Smooth muscle cell (in vitro differentiated cells): Measurements from ENCODE around the gene ZNF831. TPM values are rescaled to one million over a fixed set of nuclear protein-coding genes. Genes with fewer than 3 reads are reported as not detected.

ENCODE experiments used
- DNase-seq: peaks from one replicate; lab custom pipeline; 2025; ENCODE audit not compliant: unreplicated experiment; lab: John Stamatoyannopoulos, UW
- H2AFZ ChIP-seq: fragments of 200-600 bp; sonication (generic); 2 replicates; pipeline ENCODE4 v1.6.0; 2016; ENCODE audit warnings: antibody characterized with exemption, low read depth, mild to moderate bottlenecking
- H3F3A ChIP-seq: fragments of 200-600 bp; sonication (generic); 2 replicates; pipeline ENCODE4 v1.6.0; 2017; ENCODE audit warnings: antibody characterized with exemption, low read depth
- H3K27ac ChIP-seq: fragments of 200-600 bp; sonication (generic); 2 replicates; pipeline ENCODE4 v1.5.1; 2016; ENCODE audit warnings: low read depth, mild to moderate bottlenecking
- H3K27me3 ChIP-seq: fragments of 200-600 bp; sonication (generic); 2 replicates; pipeline ENCODE4 v1.6.1; 2016; ENCODE audit warnings: low read depth, mild to moderate bottlenecking
- H3K36me3 ChIP-seq: fragments of 200-600 bp; sonication (generic); 2 replicates; pipeline ENCODE4 v1.5.1; 2016; ENCODE audit warnings: low read depth
- H3K4me1 ChIP-seq: fragments of 200-600 bp; sonication (generic); 2 replicates; pipeline ENCODE4 v1.5.1; 2016; ENCODE audit warnings: low read depth
- H3K4me2 ChIP-seq: fragments of 200-600 bp; sonication (generic); 2 replicates; pipeline ENCODE4 v1.6.0; 2016; ENCODE audit warnings: mild to moderate bottlenecking
- H3K4me3 ChIP-seq: fragments of 200-600 bp; sonication (generic); 2 replicates; pipeline ENCODE4 v1.5.1; 2016; ENCODE audit warnings: mild to moderate bottlenecking
- H3K79me2 ChIP-seq: fragments of 200-600 bp; sonication (generic); 2 replicates; pipeline ENCODE4 v1.6.0; 2016; ENCODE audit warnings: low read depth, mild to moderate bottlenecking
- H3K9ac ChIP-seq: fragments of 200-600 bp; sonication (generic); 2 replicates; pipeline ENCODE4 v1.6.0; 2016; ENCODE audit warnings: low read depth
- H3K9me3 ChIP-seq: fragments of 200-600 bp; sonication (generic); replicated peaks from 2 replicates; pipeline ENCODE4 v1.5.1; 2016; ENCODE audit warnings: low read depth
- H4K20me1 ChIP-seq: fragments of 200-600 bp; sonication (generic); 2 replicates; pipeline ENCODE4 v1.6.0; 2016; ENCODE audit warnings: low read depth
- WGBS: methylation state at CpG from one replicate; pipeline ENCODE4 v1.1.7; 2016; ENCODE audit warnings: low lambda C conversion rate; 5-methylcytosine and 5-hydroxymethylcytosine counted together
- polyA plus RNA-seq: library from polyadenylated mRNA; unstranded; fragments of >200 nt; fragmentation: Nextera tagmentation; extraction: Ambion mirVana; gene quantifications from 2 replicates; pipeline ENCODE4 v1.2.1, GENCODE V29; 2016
- total RNA-seq: library from RNA; depleted of rRNA; stranded (reverse); fragments of >200 nt; gene quantifications from 2 replicates; pipeline ENCODE4 v1.2.3, GENCODE V29; 2014
- TF ChIP-seq, protein P1 (sequence below): fragments of 200-600 bp; sonication (generic); IDR thresholded peaks from 2 replicates; pipeline ENCODE4 v1.5.1; 2017; ENCODE audit warnings: borderline replicate concordance, mild to moderate bottlenecking, antibody characterized with exemption; ENCODE audit not compliant: insufficient read depth, poor library complexity, severe bottlenecking

ZNF831 gene
- total and polyA plus RNA-seq, 2 experiments from 2014 or later, result not detected

DNA sequence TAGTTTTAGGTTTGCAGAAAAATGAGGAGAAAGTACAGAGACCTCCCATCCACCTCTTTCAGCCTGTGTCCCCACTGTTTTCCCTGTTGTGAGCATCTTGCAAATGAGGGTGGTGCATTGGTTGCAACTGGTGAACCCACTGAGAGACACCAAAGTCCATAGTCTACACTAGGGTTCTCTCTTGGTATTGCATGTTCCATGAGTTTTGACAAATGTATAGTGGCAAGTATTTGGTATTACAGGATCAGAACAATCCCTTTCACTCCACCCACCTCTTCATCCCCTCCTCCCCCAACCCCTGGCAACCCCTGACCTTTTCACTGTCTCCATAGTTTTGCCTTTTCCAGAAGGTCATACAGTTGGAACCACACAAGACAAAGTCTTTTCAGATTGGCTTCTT is 20.1 kb downstream of the ZNF831 start:
- H3K9ac ChIP-seq, result no peak overlapping the region
- no peak overlapping the region for H3K4me3 ChIP-seq
- H3K9me3 ChIP-seq, result no peaks in the 10 kb centered on the region
- DNase-seq, result no peak
- no peaks in the 10 kb centered on the region for H3K4me1 ChIP-seq
- no peaks in the 10 kb centered on the region for H3F3A ChIP-seq
- no peak overlapping the region for H3K27ac ChIP-seq
- H3K79me2 ChIP-seq, result no peaks in the 10 kb centered on the region
- H4K20me1 ChIP-seq, result no peaks in the 10 kb centered on the region
- no peak overlapping the region for H2AFZ ChIP-seq
- TF ChIP-seq, protein P1, sequence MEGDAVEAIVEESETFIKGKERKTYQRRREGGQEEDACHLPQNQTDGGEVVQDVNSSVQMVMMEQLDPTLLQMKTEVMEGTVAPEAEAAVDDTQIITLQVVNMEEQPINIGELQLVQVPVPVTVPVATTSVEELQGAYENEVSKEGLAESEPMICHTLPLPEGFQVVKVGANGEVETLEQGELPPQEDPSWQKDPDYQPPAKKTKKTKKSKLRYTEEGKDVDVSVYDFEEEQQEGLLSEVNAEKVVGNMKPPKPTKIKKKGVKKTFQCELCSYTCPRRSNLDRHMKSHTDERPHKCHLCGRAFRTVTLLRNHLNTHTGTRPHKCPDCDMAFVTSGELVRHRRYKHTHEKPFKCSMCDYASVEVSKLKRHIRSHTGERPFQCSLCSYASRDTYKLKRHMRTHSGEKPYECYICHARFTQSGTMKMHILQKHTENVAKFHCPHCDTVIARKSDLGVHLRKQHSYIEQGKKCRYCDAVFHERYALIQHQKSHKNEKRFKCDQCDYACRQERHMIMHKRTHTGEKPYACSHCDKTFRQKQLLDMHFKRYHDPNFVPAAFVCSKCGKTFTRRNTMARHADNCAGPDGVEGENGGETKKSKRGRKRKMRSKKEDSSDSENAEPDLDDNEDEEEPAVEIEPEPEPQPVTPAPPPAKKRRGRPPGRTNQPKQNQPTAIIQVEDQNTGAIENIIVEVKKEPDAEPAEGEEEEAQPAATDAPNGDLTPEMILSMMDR, result no peak
- H3K27me3 ChIP-seq, result peaks cover 20% of the 10 kb centered on the region
- no peaks in the 10 kb centered on the region for H3K36me3 ChIP-seq
- no peak overlapping the region for H3K4me2 ChIP-seq

DNA sequence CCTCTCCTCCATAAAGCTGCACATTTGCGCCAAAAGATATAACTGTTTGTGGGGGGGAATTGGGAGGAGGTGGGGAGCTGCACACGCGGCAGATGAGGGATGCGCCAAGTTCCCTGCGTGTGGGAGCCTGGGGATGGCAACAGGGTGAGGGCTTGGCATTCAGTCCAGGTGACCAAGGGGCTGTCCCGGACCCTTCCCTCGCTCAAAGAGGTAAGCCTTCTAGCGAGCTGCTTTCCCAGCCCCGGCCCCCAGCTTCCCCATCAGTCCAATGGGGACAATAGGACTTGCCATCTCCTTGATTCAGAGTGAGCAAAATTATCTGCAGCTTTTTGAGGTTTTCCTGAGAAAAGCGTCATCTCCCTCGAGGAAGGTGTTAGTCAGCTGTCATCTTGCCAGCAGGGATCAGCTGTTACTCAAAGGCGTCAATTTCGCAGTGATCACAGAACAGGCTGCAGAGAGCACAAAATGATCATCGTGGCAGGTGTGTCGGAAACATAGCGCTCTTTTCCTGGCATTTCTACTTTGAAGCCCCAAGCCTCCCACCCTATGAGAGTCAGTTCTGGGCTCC is 21.3 kb downstream of the ZNF831 start:
- H2AFZ ChIP-seq, result no peak overlapping the region
- H3K9ac ChIP-seq, result no peak overlapping the region
- no peaks in the 10 kb centered on the region for H3K9me3 ChIP-seq
- no peaks in the 10 kb centered on the region for H4K20me1 ChIP-seq
- H3K27me3 ChIP-seq, result peaks cover 20% of the 10 kb centered on the region
- no peak overlapping the region for H3K4me3 ChIP-seq
- H3K36me3 ChIP-seq, result no peaks in the 10 kb centered on the region
- H3K4me1 ChIP-seq, result no peaks in the 10 kb centered on the region
- no peak overlapping the region for H3K4me2 ChIP-seq
- no peak for DNase-seq
- TF ChIP-seq, protein P1, result no peak
- WGBS, result 89% methylated on average over 16 of the region's 16 CpGs
- H3K27ac ChIP-seq, result no peak overlapping the region
- H3F3A ChIP-seq, result no peaks in the 10 kb centered on the region
- no peaks in the 10 kb centered on the region for H3K79me2 ChIP-seq

DNA sequence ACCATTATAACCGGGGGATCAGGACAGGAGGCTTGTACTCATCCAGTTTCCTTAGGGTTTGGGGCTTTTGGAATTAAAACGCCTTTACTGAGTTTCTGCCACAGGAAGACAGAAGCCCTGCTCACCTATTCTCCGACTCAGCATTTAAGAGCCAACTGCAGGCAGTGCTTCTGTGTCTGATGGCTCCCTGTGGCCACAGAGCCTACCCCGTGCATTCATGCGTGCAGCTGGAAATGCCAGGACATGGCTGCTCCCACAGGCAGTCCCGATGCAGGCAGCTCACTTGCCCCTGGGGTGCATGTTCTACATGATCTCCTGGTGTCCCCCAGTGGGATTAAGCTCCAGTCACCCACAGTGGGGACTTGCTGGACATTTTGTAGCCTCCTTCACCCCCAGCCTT is 22.2 kb downstream of the ZNF831 start:
- peaks cover 20% of the 10 kb centered on the region for H3K27me3 ChIP-seq
- H4K20me1 ChIP-seq, result no peaks in the 10 kb centered on the region
- no peaks in the 10 kb centered on the region for H3K79me2 ChIP-seq
- H3K36me3 ChIP-seq, result no peaks in the 10 kb centered on the region
- H3K4me3 ChIP-seq, result no peak overlapping the region
- no peaks in the 10 kb centered on the region for H3K4me1 ChIP-seq
- no peaks in the 10 kb centered on the region for H3K9me3 ChIP-seq
- 79% methylated on average over 6 of the region's 6 CpGs for WGBS
- no peak overlapping the region for H3K9ac ChIP-seq
- no peak overlapping the region for H2AFZ ChIP-seq
- H3F3A ChIP-seq, result no peaks in the 10 kb centered on the region
- TF ChIP-seq, protein P1, result no peak
- no peak overlapping the region for H3K4me2 ChIP-seq
- H3K27ac ChIP-seq, result no peak overlapping the region
- no peak for DNase-seq

DNA sequence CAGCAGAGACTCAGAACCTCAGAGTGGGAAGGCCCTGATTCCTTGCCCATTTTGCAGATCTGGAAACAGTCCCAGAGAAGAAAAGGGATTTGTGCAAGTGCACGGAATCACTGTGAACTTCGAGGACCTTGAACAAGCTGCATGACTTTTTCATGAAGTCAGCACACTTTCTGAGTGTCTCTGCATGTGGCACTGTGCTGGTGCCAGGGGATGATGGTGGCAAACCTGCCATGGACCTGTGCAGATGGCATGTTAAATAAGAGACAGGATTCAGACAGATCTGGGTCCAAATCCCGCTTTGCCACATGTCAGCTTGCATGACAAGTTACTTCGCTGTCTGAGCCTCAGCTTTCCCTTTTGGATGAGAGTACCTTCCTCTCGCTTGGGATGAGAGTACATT is 26.8 kb downstream of the ZNF831 start:
- Histone ChIP-seq H3K36me3 (no peaks in the 10 kb centered on the region), H3K27me3 (peaks cover 8% of the 10 kb centered on the region), H3K4me1 (no peaks in the 10 kb centered on the region), H3K79me2 (no peaks in the 10 kb centered on the region), H4K20me1 (no peaks in the 10 kb centered on the region), H3K9me3 (no peaks in the 10 kb centered on the region), H2AFZ (no peak overlapping the region), H3K27ac (no peak overlapping the region), H3K9ac (no peak overlapping the region), H3F3A (no peaks in the 10 kb centered on the region), H3K4me2 (no peak overlapping the region), H3K4me3 (no peak overlapping the region)
- TF ChIP-seq, protein P1, result no peak
- 85% methylated on average over 5 of the region's 5 CpGs for WGBS
- no peak for DNase-seq
